Measurements from ENCODE around the gene EVC2.

Gene EVC2

GRCh38 chr4:5547651-5548249 is 160.6 kb downstream of the EVC2 start:
- H3K27ac ChIP-seq = no peak overlapping the region
- H3K9ac ChIP-seq = no peak overlapping the region
- TF ChIP-seq, protein P1, sequence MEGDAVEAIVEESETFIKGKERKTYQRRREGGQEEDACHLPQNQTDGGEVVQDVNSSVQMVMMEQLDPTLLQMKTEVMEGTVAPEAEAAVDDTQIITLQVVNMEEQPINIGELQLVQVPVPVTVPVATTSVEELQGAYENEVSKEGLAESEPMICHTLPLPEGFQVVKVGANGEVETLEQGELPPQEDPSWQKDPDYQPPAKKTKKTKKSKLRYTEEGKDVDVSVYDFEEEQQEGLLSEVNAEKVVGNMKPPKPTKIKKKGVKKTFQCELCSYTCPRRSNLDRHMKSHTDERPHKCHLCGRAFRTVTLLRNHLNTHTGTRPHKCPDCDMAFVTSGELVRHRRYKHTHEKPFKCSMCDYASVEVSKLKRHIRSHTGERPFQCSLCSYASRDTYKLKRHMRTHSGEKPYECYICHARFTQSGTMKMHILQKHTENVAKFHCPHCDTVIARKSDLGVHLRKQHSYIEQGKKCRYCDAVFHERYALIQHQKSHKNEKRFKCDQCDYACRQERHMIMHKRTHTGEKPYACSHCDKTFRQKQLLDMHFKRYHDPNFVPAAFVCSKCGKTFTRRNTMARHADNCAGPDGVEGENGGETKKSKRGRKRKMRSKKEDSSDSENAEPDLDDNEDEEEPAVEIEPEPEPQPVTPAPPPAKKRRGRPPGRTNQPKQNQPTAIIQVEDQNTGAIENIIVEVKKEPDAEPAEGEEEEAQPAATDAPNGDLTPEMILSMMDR (IDR thresholded peaks at IDR 0.05) = no peak
- H2AFZ ChIP-seq = no peak overlapping the region
- no peaks in the 10 kb centered on the region for H3K79me2 ChIP-seq
- no peak overlapping the region for H3K4me2 ChIP-seq (ENCODE audit: low read length)
- no peaks in the 10 kb centered on the region for H3K4me1 ChIP-seq
- H3K36me3 ChIP-seq (ENCODE audit: control insufficient read depth, insufficient read depth, low read length) = no peaks in the 10 kb centered on the region
- no peak overlapping the region for H3K4me3 ChIP-seq (ENCODE audit: low read depth, low read length)
- H3K27me3 ChIP-seq (ENCODE audit: control insufficient read depth, insufficient read depth, low read length) = no peaks in the 10 kb centered on the region
- H3K9me3 ChIP-seq (ENCODE audit: control insufficient read depth, low read length) = no peaks in the 10 kb centered on the region

GRCh38 chr4:5545271-5545670 is 163.1 kb downstream of the EVC2 start:
- no peaks in the 10 kb centered on the region for H3K79me2 ChIP-seq
- no peak overlapping the region for H3K27ac ChIP-seq
- TF ChIP-seq, protein P1 (IDR thresholded peaks at IDR 0.05) = no peak
- no peak overlapping the region for H3K4me2 ChIP-seq (ENCODE audit: low read length)
- no peak overlapping the region for H2AFZ ChIP-seq
- H3K4me1 ChIP-seq = no peaks in the 10 kb centered on the region
- no peaks in the 10 kb centered on the region for H3K27me3 ChIP-seq (ENCODE audit: control insufficient read depth, insufficient read depth, low read length)
- no peaks in the 10 kb centered on the region for H3K9me3 ChIP-seq (ENCODE audit: control insufficient read depth, low read length)
- no peak overlapping the region for H3K4me3 ChIP-seq (ENCODE audit: low read depth, low read length)
- H3K36me3 ChIP-seq (ENCODE audit: control insufficient read depth, insufficient read depth, low read length) = no peaks in the 10 kb centered on the region
- no peak overlapping the region for H3K9ac ChIP-seq

DNA sequence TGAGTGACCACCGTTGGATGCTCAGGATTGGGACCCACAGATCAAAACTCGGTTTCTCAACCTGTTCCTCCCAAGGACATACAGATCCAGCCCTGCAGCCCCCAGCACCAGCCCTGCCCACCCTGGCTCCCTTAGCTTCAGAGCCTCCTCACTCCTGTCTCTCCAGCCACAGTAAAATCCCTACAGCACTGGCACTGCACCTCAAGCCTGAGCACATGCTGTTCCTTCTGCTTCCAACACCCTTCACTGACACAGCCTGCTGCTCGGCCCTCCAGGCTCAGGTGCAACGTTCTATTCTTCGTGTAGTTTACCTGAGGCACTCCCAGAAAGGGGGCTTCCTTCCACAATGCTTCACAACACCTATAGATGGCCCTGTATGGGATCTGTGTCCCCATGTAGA is 163.6 kb downstream of the EVC2 start:
- H3K36me3 ChIP-seq (ENCODE audit: control insufficient read depth, insufficient read depth, low read length) = no peaks in the 10 kb centered on the region
- no peak overlapping the region for H3K27ac ChIP-seq
- TF ChIP-seq, protein P1 (IDR thresholded peaks at IDR 0.05) = no peak
- no peaks in the 10 kb centered on the region for H3K27me3 ChIP-seq (ENCODE audit: control insufficient read depth, insufficient read depth, low read length)
- H3K9ac ChIP-seq = no peak overlapping the region
- no peak overlapping the region for H3K4me3 ChIP-seq (ENCODE audit: low read depth, low read length)
- no peaks in the 10 kb centered on the region for H3K4me1 ChIP-seq
- H2AFZ ChIP-seq = no peak overlapping the region
- no peaks in the 10 kb centered on the region for H3K79me2 ChIP-seq
- H3K9me3 ChIP-seq (ENCODE audit: control insufficient read depth, low read length) = no peaks in the 10 kb centered on the region
- H3K4me2 ChIP-seq (ENCODE audit: low read length) = no peak overlapping the region

DNA sequence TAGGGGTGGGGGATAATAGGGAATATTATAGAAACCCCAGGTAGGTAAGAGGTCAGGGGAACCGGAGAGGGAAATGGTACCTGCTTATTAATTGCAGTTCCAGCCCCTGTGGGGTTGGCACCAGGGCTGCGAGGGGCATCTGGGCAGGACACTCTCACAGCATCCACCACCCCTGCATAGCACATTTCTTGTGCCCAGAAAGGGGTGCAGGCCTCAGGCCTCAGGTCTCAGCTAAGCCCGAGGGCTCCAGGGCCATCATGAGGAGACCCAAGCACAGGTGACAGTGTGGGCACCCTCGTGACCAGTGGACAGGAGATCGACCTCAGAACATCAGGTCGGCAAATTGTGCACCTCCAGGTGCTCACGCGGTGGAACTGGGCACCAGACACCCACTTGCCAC is 164.7 kb downstream of the EVC2 start:
- Histone ChIP-seq H3K79me2 (no peaks in the 10 kb centered on the region), H3K4me1 (no peaks in the 10 kb centered on the region)

DNA sequence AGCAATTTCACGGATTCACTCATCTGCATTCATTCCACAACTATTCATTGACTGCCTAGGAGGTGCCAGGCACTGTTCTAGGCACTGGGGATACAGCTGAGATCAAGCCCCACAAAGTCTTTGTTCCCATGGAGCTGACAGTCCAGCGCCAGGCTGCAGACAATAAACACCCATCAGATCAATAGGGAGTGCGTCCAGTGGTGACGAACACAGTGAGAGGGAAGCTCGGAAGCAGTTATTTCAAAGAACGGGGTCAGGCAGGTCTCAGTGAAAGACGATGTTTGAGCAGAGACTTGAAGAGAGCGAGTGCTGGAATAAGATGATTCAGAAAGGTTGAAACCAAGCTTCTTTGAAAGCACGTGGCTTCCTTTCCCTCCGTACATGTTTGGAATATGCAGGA is 167.2 kb downstream of the EVC2 start:
- no peaks in the 10 kb centered on the region for H3K79me2 ChIP-seq
- no peak overlapping the region for H3K4me2 ChIP-seq (ENCODE audit: low read length)
- no peaks in the 10 kb centered on the region for H3K9me3 ChIP-seq (ENCODE audit: control insufficient read depth, low read length)
- no peaks in the 10 kb centered on the region for H3K4me1 ChIP-seq
- no peak overlapping the region for H3K27ac ChIP-seq
- no peak overlapping the region for H3K4me3 ChIP-seq (ENCODE audit: low read depth, low read length)
- no peaks in the 10 kb centered on the region for H3K27me3 ChIP-seq (ENCODE audit: control insufficient read depth, insufficient read depth, low read length)
- TF ChIP-seq, protein P1 (IDR thresholded peaks at IDR 0.05) = no peak
- no peak overlapping the region for H2AFZ ChIP-seq
- no peaks in the 10 kb centered on the region for H3K36me3 ChIP-seq (ENCODE audit: control insufficient read depth, insufficient read depth, low read length)
- H3K9ac ChIP-seq = no peak overlapping the region

More for the DNA sequence above, 164.7 kb downstream of the EVC2 start:
- no peak overlapping the region for H3K4me3 ChIP-seq (ENCODE audit: low read depth, low read length)
- no peaks in the 10 kb centered on the region for H3K36me3 ChIP-seq (ENCODE audit: control insufficient read depth, insufficient read depth, low read length)
- H3K9ac ChIP-seq = no peak overlapping the region
- H3K4me2 ChIP-seq (ENCODE audit: low read length) = no peak overlapping the region
- no peak overlapping the region for H3K27ac ChIP-seq
- no peaks in the 10 kb centered on the region for H3K27me3 ChIP-seq (ENCODE audit: control insufficient read depth, insufficient read depth, low read length)
- H2AFZ ChIP-seq = no peak overlapping the region
- no peaks in the 10 kb centered on the region for H3K9me3 ChIP-seq (ENCODE audit: control insufficient read depth, low read length)
- TF ChIP-seq, protein P1 (IDR thresholded peaks at IDR 0.05) = no peak

Data from parathyroid adenoma (tissue), 2 donors.